HG02943 (cell line): ENCODE data around the gene ALPP.
"Not testable (repeated sequence)": the region's sequence is repeated elsewhere in the genome, so short reads cannot be mapped to it uniquely, and the experiment has no call there.

Source experiments
- ATAC-seq: cut with Tn5 transposase; IDR thresholded peaks from one replicate; pipeline ENCODE4 v1.9.1; 2021; ENCODE audit warnings: mild to moderate bottlenecking, low read depth, moderate library complexity; ENCODE audit not compliant: unreplicated experiment

ALPP gene

GRCh38 chr2:232419245-232420072 is 40.9 kb downstream of the ALPP start:
- no peak for ATAC-seq

- no peak for ATAC-seq
These were observed 41.5 kb downstream of the ALPP start for GRCh38 chr2:232420073-232420454.

- no peak for ATAC-seq
These were observed 42.1 kb downstream of the ALPP start for GRCh38 chr2:232420463-232421188.

- no peak for ATAC-seq
These were observed 42.7 kb downstream of the ALPP start for GRCh38 chr2:232421189-232421785.

GRCh38 chr2:232422051-232422450 is 43.5 kb downstream of the ALPP start:
- no peak for ATAC-seq

GRCh38 chr2:232422996-232423395 is 44.4 kb downstream of the ALPP start:
- ATAC-seq: not testable (repeated sequence)

GRCh38 chr2:232423407-232423806 is 44.9 kb downstream of the ALPP start:
- ATAC-seq: not testable (repeated sequence)

GRCh38 chr2:232431705-232432590 is 53.4 kb downstream of the ALPP start:
- ATAC-seq: no peak
